GM12875 (cell line): ENCODE data around the gene AQP3.

Experiments
- H3K4me3 ChIP-seq: one replicate; pipeline ENCODE4 v1.5.1; 2011; ENCODE audit warnings: low read depth, low read length, control low read depth
- CTCF ChIP-seq: IDR thresholded peaks from 2 replicates; pipeline ENCODE4 v1.5.1; 2011; ENCODE audit warnings: low read depth, mild to moderate bottlenecking, control low read depth, inconsistent platforms, low read length, moderate library complexity, borderline replicate concordance; ENCODE audit not compliant: insufficient read depth

The AQP3 gene

GRCh38 chr9:33468215-33468730, 20.9 kb upstream of the AQP3 start:
- H3K4me3 ChIP-seq = no peak overlapping the region
- TF ChIP-seq CTCF = no peak

GRCh38 chr9:33467526-33467925, 20.1 kb upstream of the AQP3 start:
- TF ChIP-seq CTCF = no peak
- no peak overlapping the region for H3K4me3 ChIP-seq

- peak; percentile 96 for TF ChIP-seq CTCF
- H3K4me3 ChIP-seq = no peak overlapping the region
These were observed 19.4 kb upstream of the AQP3 start for GRCh38 chr9:33466565-33467495.

- TF ChIP-seq CTCF = no peak
- no peak overlapping the region for H3K4me3 ChIP-seq
These were observed 18.5 kb upstream of the AQP3 start for GRCh38 chr9:33465596-33466564.

- no peak overlapping the region for H3K4me3 ChIP-seq
- no peak for TF ChIP-seq CTCF
These were observed 17.7 kb upstream of the AQP3 start for GRCh38 chr9:33465096-33465495.

- no peak overlapping the region for H3K4me3 ChIP-seq
- no peak for TF ChIP-seq CTCF
These were observed 16.7 kb upstream of the AQP3 start for GRCh38 chr9:33464045-33464636.
